ENCODE measurements around the gene FBXW12.

Gene FBXW12

DNA sequence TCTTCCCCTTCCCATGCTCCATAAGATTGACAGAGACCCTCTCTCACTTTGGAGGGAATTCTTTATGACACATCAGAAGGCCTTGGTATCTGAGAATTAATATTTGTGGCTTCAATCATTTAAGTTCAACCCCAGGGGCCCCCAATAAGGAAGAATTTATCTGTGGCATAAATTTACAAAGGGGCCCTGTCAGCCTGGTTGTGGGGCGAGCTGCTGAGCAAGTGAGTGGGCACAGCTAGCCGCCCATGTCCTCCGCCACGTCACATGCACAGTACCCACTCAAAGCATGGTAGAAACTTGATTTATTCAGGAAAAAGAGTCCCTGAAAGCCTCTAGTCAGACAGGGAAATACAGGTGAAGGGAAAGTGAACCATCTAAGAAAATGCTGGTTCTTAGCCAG is 44.5 kb downstream of the FBXW12 start:
- no peaks in the 10 kb centered on the region for H3K36me3 ChIP-seq (replicated peaks; ENCODE audit: low read depth, low read length)
- no peak overlapping the region for H3K4me2 ChIP-seq (ENCODE audit: low read length)
- no peaks in the 10 kb centered on the region for H3K4me1 ChIP-seq (ENCODE audit: low read length)
- no peaks in the 10 kb centered on the region for H3K79me2 ChIP-seq (ENCODE audit: low read length)
- no peaks in the 10 kb centered on the region for H3K9me3 ChIP-seq (ENCODE audit: insufficient read depth, low read length)
- no peak overlapping the region for H3K9ac ChIP-seq (ENCODE audit: low read length)
- TF ChIP-seq CTCF (IDR thresholded peaks at IDR 0.05; ENCODE audit: low read depth, low read length), result no peak
- no peak for TF ChIP-seq EZH2phosphoT487 (IDR thresholded peaks at IDR 0.05; ENCODE audit: low read depth)
- H3K27ac ChIP-seq (ENCODE audit: low read length), result no peak overlapping the region
- no peaks in the 10 kb centered on the region for H4K20me1 ChIP-seq (ENCODE audit: insufficient read depth, low read length)
- H3K27me3 ChIP-seq (ENCODE audit: low read depth, low read length), result no peaks in the 10 kb centered on the region
- no peak overlapping the region for H3K4me3 ChIP-seq (ENCODE audit: low read length)
- H2AFZ ChIP-seq (ENCODE audit: low read depth, low read length), result no peak overlapping the region

DNA sequence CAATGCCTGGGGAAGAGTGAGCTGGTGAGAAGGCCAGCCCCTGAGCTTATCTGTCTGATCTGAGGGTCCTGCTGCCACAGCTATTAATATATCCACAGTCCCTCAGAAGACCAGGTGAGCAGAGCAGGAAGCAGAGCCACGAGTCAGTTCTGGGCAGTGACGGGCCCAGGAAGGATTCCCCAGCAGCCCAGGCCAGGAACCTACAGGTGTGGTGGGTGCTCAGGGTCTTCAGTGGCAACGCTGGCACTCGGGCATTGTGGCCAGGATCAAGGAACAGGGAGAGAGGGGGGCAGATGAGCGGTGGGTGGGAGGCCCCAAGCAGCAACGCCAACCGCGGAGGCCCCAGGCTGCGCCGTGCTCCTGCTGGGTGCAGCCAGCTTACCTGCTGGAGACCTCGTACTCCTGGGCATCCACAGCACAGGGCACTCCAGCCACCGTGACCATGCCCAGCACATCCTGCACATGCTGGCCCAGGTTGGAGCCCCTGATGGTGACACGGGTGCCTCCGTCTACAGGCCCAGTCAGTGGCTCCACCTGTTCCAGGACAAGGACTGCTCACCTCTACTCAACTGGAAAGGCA is 45.6 kb downstream of the FBXW12 start:
- Histone ChIP-seq H3K4me2 (ENCODE audit: low read length) (no peak overlapping the region), H4K20me1 (ENCODE audit: insufficient read depth, low read length) (no peaks in the 10 kb centered on the region), H3K4me3 (ENCODE audit: low read length) (no peak overlapping the region), H3K36me3 (replicated peaks; ENCODE audit: low read depth, low read length) (no peaks in the 10 kb centered on the region), H3K9ac (ENCODE audit: low read length) (no peak overlapping the region), H3K27ac (ENCODE audit: low read length) (no peak overlapping the region), H2AFZ (ENCODE audit: low read depth, low read length) (no peak overlapping the region), H3K27me3 (ENCODE audit: low read depth, low read length) (no peaks in the 10 kb centered on the region), H3K79me2 (ENCODE audit: low read length) (no peaks in the 10 kb centered on the region), H3K4me1 (ENCODE audit: low read length) (no peaks in the 10 kb centered on the region), H3K9me3 (ENCODE audit: insufficient read depth, low read length) (no peaks in the 10 kb centered on the region)
- TF ChIP-seq EZH2phosphoT487 (IDR thresholded peaks at IDR 0.05; ENCODE audit: low read depth) (no peak), CTCF (IDR thresholded peaks at IDR 0.05; ENCODE audit: low read depth, low read length) (no peak)

DNA sequence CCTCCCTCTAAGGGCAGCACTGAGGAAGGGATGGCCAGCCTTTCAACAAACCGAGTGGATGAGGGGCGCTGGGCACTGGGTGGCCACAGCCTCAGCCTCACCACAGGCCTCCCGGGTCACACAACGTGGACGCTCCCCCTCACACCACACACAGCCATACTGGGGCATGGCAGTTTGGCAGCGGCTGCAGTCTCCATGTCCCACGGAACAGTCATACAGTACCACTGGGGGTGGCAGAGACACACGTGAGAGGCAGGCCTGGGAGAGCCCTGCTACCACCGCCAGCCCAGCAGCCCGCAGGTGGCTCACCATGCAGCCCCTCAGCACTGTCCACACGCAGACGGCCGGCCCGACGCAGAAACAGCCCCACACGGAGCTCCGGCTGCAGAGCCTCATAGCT is 46.1 kb downstream of the FBXW12 start:
- Histone ChIP-seq H3K9ac (ENCODE audit: low read length) (no peak overlapping the region), H3K4me2 (ENCODE audit: low read length) (no peak overlapping the region), H3K27me3 (ENCODE audit: low read depth, low read length) (no peaks in the 10 kb centered on the region), H3K4me1 (ENCODE audit: low read length) (peaks cover 3% of the 10 kb centered on the region; the same call in 1 of the 2 replicates), H3K36me3 (replicated peaks; ENCODE audit: low read depth, low read length) (peaks cover under 1% of the 10 kb centered on the region), H3K27ac (ENCODE audit: low read length) (no peak overlapping the region), H3K79me2 (ENCODE audit: low read length) (no peaks in the 10 kb centered on the region), H3K9me3 (ENCODE audit: insufficient read depth, low read length) (no peaks in the 10 kb centered on the region), H3K4me3 (ENCODE audit: low read length) (no peak overlapping the region), H4K20me1 (ENCODE audit: insufficient read depth, low read length) (no peaks in the 10 kb centered on the region; the same call in 1 of the 2 replicates), H2AFZ (ENCODE audit: low read depth, low read length) (no peak overlapping the region)
- TF ChIP-seq CTCF (IDR thresholded peaks at IDR 0.05; ENCODE audit: low read depth, low read length) (no peak), EZH2phosphoT487 (IDR thresholded peaks at IDR 0.05; ENCODE audit: low read depth) (no peak)

DNA sequence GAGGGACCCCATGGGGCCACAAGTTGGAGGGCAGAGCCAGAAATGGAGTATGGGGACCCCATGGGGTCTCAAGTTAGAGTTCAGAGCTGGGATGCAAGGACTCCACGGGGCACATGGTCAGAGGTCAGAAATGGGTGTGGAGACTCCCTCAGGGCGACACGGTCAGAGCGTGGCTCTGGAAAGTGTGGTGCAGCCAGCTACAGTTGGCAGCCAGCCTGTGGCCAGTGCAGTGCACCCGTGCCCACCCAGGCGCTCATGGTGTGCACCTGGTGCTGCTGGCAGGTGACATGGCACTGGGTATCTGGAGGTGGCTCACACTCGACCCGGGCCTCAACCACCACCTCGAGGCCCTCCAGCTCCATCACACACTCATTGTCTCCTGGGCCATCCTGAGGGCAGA is 46.6 kb downstream of the FBXW12 start:
- Histone ChIP-seq H3K27me3 (ENCODE audit: low read depth, low read length) (no peaks in the 10 kb centered on the region), H3K79me2 (ENCODE audit: low read length) (no peaks in the 10 kb centered on the region), H3K27ac (ENCODE audit: low read length) (no peak overlapping the region), H3K4me1 (ENCODE audit: low read length) (peaks cover 4% of the 10 kb centered on the region; the same call in 1 of the 2 replicates), H2AFZ (ENCODE audit: low read depth, low read length) (no peak overlapping the region), H4K20me1 (ENCODE audit: insufficient read depth, low read length) (no peaks in the 10 kb centered on the region; the same call in 1 of the 2 replicates), H3K9me3 (ENCODE audit: insufficient read depth, low read length) (no peaks in the 10 kb centered on the region), H3K4me2 (ENCODE audit: low read length) (no peak overlapping the region), H3K9ac (ENCODE audit: low read length) (no peak overlapping the region), H3K4me3 (ENCODE audit: low read length) (no peak overlapping the region), H3K36me3 (replicated peaks; ENCODE audit: low read depth, low read length) (peaks cover 4% of the 10 kb centered on the region)
- TF ChIP-seq CTCF (IDR thresholded peaks at IDR 0.05; ENCODE audit: low read depth, low read length) (no peak), EZH2phosphoT487 (IDR thresholded peaks at IDR 0.05; ENCODE audit: low read depth) (no peak)

Measured in OCI-LY3 (cell line).